HG03280 (cell line): ENCODE results near the gene CCZ1.
"Not testable (repeated sequence)": the region's sequence is repeated elsewhere in the genome, so short reads cannot be mapped to it uniquely, and the experiment has no call there.

Experiments
- ATAC-seq: cut with Tn5 transposase; IDR thresholded peaks from one replicate; pipeline ENCODE4 v1.9.1; 2021; ENCODE audit warnings: mild to moderate bottlenecking, moderate library complexity; ENCODE audit not compliant: unreplicated experiment

The CCZ1 gene

GRCh38 chr7:5904726-5905125 is 6.2 kb downstream of the CCZ1 start:
- ATAC-seq: not testable (repeated sequence)

GRCh38 chr7:5908835-5909234 is 10.3 kb downstream of the CCZ1 start:
- not testable (repeated sequence) for ATAC-seq

GRCh38 chr7:5916529-5916928 is 18.0 kb downstream of the CCZ1 start:
- ATAC-seq: not testable (repeated sequence)

- ATAC-seq: not testable (repeated sequence)
Measured at GRCh38 chr7:5924180-5924579, 25.6 kb downstream of the CCZ1 start.

- not testable (repeated sequence) for ATAC-seq
Measured at GRCh38 chr7:5924630-5925029, 26.1 kb downstream of the CCZ1 start.

- not testable (repeated sequence) for ATAC-seq
Measured at GRCh38 chr7:5926263-5926870, 27.8 kb downstream of the CCZ1 start.

GRCh38 chr7:5930290-5930689 is 31.8 kb downstream of the CCZ1 start:
- ATAC-seq: not testable (repeated sequence)

GRCh38 chr7:5931250-5931649 is 32.7 kb downstream of the CCZ1 start:
- ATAC-seq: not testable (repeated sequence)

GRCh38 chr7:5931905-5932644 is 33.5 kb downstream of the CCZ1 start:
- ATAC-seq: not testable (repeated sequence)

GRCh38 chr7:5934945-5935450 is 36.5 kb downstream of the CCZ1 start:
- not testable (repeated sequence) for ATAC-seq

GRCh38 chr7:5963205-5963604 is 64.7 kb downstream of the CCZ1 start:
- not testable (repeated sequence) for ATAC-seq

GRCh38 chr7:5963810-5964209 is 65.3 kb downstream of the CCZ1 start:
- not testable (repeated sequence) for ATAC-seq

- ATAC-seq: not testable (repeated sequence)
Measured at GRCh38 chr7:5970347-5970911, 71.9 kb downstream of the CCZ1 start, which contains the start of gene RSPH10B. RSPH10B (minus strand) TSS chr7:5970689; CDS start chr7:5967116, 3,573 bp downstream.

- not testable (repeated sequence) for ATAC-seq
Measured at GRCh38 chr7:5973580-5973979, 75.0 kb downstream of the CCZ1 start.
